ENCODE measurements around the gene AKR1C1. TPM values are rescaled to one million over a fixed set of nuclear protein-coding genes. Genes with fewer than 3 reads are reported as not detected.
"Not testable (repeated sequence)": the region's sequence is repeated elsewhere in the genome, so short reads cannot be mapped to it uniquely, and the experiment has no call there.

AKR1C1 gene
- total RNA-seq, 1 experiment from 2014 or later, result 4.1 TPM

DNA sequence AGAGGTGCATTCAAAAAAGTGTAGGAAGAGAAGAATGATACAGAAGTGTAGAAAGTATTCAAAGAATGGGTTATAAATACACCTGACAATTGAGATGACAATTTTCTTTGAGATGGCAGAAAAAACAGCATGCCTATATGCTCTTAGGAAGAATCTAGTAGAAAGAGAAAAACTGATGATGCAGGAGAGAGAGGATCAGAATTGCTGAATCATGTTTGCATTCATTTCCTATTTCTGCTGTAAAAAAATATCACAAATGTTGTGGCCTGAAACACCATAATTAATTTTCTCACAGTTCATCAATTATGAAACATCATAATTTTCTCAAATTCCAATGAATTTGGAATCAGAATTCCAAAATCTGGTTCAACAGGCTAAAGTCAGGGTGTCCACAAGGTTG lies 9.8 kb upstream of the AKR1C1 start:
- Mint-ChIP-seq H3K27me3 (ENCODE audit: low read depth) (peaks cover 3% of the 10 kb centered on the region; the same call in 1 of the 2 replicates), H3K9me3 (no peaks in the 10 kb centered on the region), H3K27ac (no peak overlapping the region), H3K4me1 (peaks cover 19% of the 10 kb centered on the region), H3K4me3 (no peak overlapping the region), H3K36me3 (no peaks in the 10 kb centered on the region)
- TF ChIP-seq SOX15 (CRISPR knock-in tag; IDR thresholded peaks at IDR 0.05), result no peak
- no peak for TF ChIP-seq ATF3 (CRISPR knock-in tag; conservative IDR thresholded peaks at IDR 0.05)
- no peak for TF ChIP-seq CREB1 (CRISPR knock-in tag; IDR thresholded peaks at IDR 0.05)
- TF ChIP-seq, protein P1, sequence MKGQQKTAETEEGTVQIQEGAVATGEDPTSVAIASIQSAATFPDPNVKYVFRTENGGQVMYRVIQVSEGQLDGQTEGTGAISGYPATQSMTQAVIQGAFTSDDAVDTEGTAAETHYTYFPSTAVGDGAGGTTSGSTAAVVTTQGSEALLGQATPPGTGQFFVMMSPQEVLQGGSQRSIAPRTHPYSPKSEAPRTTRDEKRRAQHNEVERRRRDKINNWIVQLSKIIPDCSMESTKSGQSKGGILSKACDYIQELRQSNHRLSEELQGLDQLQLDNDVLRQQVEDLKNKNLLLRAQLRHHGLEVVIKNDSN (CRISPR knock-in tag; IDR thresholded peaks at IDR 0.05), result no peak
- TF ChIP-seq ATF1 (CRISPR knock-in tag; IDR thresholded peaks at IDR 0.05), result no peak
- DNase-seq (ENCODE audit: low spot score) (no peak), ATAC-seq (no peak)
- ChIA-PET POLR2A (no interaction called here), CTCF (no interaction called here)

DNA sequence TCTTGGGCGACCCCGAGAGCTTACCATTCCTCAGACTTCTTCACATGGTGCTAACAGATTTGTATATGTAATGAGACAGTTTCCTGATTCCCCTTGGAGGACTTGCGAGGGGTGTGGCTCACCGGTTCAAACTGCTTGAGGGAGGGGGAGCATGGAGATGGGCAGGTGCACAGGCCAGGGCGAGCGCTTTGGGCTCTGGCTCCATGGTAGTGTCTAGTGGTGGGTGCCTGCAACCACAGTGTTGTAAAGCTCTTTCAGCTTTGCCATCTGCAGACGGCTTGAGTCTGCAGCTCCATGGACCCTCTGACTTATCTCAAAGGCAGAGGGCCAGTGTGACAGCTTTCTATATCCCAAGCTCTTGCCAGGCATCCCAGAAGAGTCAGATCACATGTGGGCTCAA lies 7.1 kb upstream of the AKR1C1 start:
- H3K27me3 Mint-ChIP-seq (ENCODE audit: low read depth); DNase-seq (ENCODE audit: low spot score); POLR2A ChIA-PET; H3K4me3 Mint-ChIP-seq; CTCF ChIA-PET; H3K36me3 Mint-ChIP-seq; H3K9me3 Mint-ChIP-seq; H3K27ac Mint-ChIP-seq: not testable (repeated sequence)
- H3K4me1 Mint-ChIP-seq, result peaks cover 19% of the 10 kb centered on the region
- peak; percentile 65 for ATAC-seq

DNA sequence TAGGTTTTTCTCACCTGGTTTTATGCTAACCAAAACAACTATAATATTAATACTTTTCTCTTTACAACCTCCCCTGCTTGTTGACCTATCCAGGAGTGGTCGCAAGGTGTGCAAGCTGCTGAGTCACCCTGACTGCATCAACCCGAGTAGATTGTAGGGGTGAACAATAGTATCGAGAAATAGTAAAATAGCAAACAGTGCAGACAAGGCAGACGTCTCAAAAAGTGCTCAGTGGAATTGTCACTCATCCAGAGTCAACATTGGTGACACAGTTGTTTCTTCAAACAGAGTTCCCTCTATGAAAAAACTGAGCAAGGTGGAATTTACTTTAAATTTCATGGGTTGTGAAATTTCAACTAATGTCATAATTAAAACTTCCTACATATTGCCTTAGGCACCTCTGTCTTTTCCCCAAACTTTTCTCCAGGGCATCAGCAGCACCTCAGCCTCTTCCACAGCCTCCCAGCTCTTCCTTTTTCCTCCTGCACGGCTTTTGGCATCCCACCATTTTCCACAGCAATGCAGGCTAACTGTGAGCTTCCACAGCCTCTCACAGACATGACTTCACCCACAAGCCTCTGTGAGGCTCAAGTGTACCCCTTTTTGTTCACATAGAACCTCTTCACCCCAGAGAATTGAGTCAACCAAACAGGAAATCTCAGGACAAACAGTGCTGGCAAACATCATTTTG lies 6.1 kb upstream of the AKR1C1 start:
- CTCF ChIA-PET, ATAC-seq: not testable (repeated sequence)

DNA sequence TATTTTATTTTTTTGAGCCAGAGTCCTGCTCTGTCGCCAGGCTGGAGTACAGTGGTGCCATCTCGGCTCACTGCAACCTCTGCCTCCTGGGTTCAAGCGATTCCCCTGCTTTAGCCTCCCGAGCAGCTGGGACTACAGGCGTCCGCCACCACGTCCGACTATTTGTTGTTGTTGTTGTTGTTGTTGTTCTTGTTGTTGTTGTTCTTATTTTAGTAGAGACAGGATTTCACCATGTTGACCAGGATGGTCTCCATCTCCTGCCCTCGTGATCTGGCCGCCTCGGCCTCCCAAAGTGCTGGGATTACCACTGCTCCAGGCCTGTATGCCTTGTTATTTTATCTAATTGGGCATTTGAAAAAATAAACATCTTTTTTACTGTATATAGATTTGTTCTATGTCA lies 1.7 kb upstream of the AKR1C1 start:
- H3K4me3 Mint-ChIP-seq; H3K27me3 Mint-ChIP-seq (ENCODE audit: low read depth); H3K4me1 Mint-ChIP-seq; ATAC-seq; H3K27ac Mint-ChIP-seq; H3K9me3 Mint-ChIP-seq; DNase-seq (ENCODE audit: low spot score); CTCF ChIA-PET; POLR2A ChIA-PET; H3K36me3 Mint-ChIP-seq: not testable (repeated sequence)

More for the DNA sequence above, 6.1 kb upstream of the AKR1C1 start:
- peaks cover 19% of the 10 kb centered on the region for H3K4me1 Mint-ChIP-seq
- H3K27ac Mint-ChIP-seq; H3K4me3 Mint-ChIP-seq; H3K9me3 Mint-ChIP-seq; H3K36me3 Mint-ChIP-seq; H3K27me3 Mint-ChIP-seq (ENCODE audit: low read depth); DNase-seq (ENCODE audit: low spot score); POLR2A ChIA-PET: not testable (repeated sequence)

DNA sequence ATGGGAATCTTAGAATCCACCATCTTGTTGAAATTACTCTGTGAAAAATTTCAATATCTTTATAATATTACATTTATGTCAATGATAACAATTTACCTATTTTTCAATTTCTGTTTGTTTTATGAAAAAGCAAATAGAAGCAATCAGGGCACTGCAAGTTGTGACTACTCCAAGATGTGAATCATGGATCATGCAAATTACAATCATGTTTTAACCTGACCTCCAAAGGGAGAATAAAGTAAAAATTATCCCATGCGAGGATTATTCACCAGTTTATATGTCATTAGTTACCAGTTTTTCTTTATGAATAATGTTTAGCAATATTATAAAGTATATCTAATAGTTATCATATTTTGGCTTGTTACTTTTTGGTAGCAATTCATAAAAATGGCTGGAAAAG lies 907 bp upstream of the AKR1C1 start:
- H3K27me3 Mint-ChIP-seq (ENCODE audit: low read depth); CTCF ChIA-PET; ATAC-seq; H3K9me3 Mint-ChIP-seq; H3K4me1 Mint-ChIP-seq; POLR2A ChIA-PET; H3K27ac Mint-ChIP-seq; H3K36me3 Mint-ChIP-seq; DNase-seq (ENCODE audit: low spot score); H3K4me3 Mint-ChIP-seq: not testable (repeated sequence)

GRCh38 chr10:4963815-4964154 lies 570 bp downstream of the AKR1C1 start:
- H3K4me1 Mint-ChIP-seq; ATAC-seq; CTCF ChIA-PET; DNase-seq (ENCODE audit: low spot score); H3K4me3 Mint-ChIP-seq; H3K36me3 Mint-ChIP-seq; POLR2A ChIA-PET; H3K9me3 Mint-ChIP-seq; H3K27ac Mint-ChIP-seq; H3K27me3 Mint-ChIP-seq (ENCODE audit: low read depth): not testable (repeated sequence)

- H3K27ac Mint-ChIP-seq; POLR2A ChIA-PET; H3K4me3 Mint-ChIP-seq; H3K36me3 Mint-ChIP-seq; H3K4me1 Mint-ChIP-seq; CTCF ChIA-PET; DNase-seq (ENCODE audit: low spot score); H3K27me3 Mint-ChIP-seq (ENCODE audit: low read depth); ATAC-seq: not testable (repeated sequence)
- H3K9me3 Mint-ChIP-seq, result peaks cover 12% of the 10 kb centered on the region
Measured at GRCh38 chr10:4965763-4966162, 2.5 kb downstream of the AKR1C1 start.

GRCh38 chr10:4967189-4967588 lies 4.0 kb downstream of the AKR1C1 start:
- H3K9me3 Mint-ChIP-seq; H3K4me1 Mint-ChIP-seq; CTCF ChIA-PET; H3K36me3 Mint-ChIP-seq; DNase-seq (ENCODE audit: low spot score); H3K27ac Mint-ChIP-seq; POLR2A ChIA-PET; H3K4me3 Mint-ChIP-seq; ATAC-seq; H3K27me3 Mint-ChIP-seq (ENCODE audit: low read depth): not testable (repeated sequence)

DNA sequence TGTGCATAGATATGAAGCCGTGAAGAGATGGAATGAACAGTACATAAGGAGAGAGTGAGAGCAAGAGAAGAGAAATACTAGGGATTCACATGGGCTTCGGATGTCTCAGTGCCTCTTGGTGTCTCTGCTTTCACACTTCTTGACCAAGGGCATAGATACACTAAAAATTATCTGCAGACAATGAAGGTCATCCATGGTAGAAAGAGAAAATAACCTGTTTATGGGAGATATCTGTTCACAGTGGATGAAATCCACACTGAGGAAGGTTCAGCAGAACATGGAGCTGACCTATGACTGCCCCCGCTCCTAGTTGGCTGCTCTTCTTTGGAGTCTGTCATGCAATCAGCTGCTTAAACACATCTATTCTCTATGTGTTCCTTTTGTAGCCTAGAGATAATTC lies 6.1 kb downstream of the AKR1C1 start:
- DNase-seq (ENCODE audit: low spot score); CTCF ChIA-PET; H3K4me1 Mint-ChIP-seq; ATAC-seq; H3K27me3 Mint-ChIP-seq (ENCODE audit: low read depth); H3K9me3 Mint-ChIP-seq; H3K36me3 Mint-ChIP-seq; POLR2A ChIA-PET; H3K4me3 Mint-ChIP-seq; H3K27ac Mint-ChIP-seq: not testable (repeated sequence)

- ATAC-seq; POLR2A ChIA-PET; H3K4me1 Mint-ChIP-seq; DNase-seq (ENCODE audit: low spot score); H3K9me3 Mint-ChIP-seq; H3K4me3 Mint-ChIP-seq; CTCF ChIA-PET; H3K36me3 Mint-ChIP-seq; H3K27me3 Mint-ChIP-seq (ENCODE audit: low read depth); H3K27ac Mint-ChIP-seq: not testable (repeated sequence)
Measured at GRCh38 chr10:4970362-4970761, 7.1 kb downstream of the AKR1C1 start.

DNA sequence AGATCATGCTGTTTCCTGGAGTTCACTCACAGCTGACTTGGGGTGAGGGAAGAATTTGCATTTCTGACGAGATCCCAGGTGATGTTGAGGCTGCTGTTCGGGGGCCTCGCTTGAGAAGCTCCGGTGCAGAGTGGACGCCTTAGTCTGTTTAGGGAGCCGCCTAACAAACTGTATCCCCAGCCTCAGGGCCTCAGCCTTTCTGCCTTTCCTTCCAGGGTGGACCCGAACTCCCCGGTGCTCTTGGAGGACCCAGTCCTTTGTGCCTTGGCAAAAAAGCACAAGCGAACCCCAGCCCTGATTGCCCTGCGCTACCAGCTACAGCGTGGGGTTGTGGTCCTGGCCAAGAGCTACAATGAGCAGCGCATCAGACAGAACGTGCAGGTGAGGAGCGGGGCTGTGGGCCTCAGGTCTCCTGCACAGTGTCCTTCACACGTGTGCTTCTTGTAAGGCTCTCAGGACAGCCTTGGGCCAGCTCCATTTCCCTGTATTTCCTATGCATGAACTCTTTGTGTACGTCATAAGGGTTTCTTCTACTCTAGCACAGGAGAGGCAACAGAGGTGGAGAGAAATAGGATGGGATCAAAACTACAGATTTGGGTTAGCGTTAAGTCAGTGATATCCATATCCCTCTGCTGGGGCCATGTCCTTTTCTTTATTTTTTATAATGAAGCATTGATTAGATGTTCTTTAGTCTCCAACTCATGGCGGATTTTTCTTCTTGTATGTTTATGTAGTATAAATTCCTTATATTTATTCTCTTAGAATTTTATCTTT lies 9.3 kb downstream of the AKR1C1 start:
- H3K4me1 Mint-ChIP-seq; H3K27ac Mint-ChIP-seq; H3K36me3 Mint-ChIP-seq; H3K27me3 Mint-ChIP-seq (ENCODE audit: low read depth); H3K4me3 Mint-ChIP-seq; CTCF ChIA-PET; DNase-seq (ENCODE audit: low spot score); ATAC-seq; POLR2A ChIA-PET; H3K9me3 Mint-ChIP-seq: not testable (repeated sequence)

All from WTC11 (cell line).